Kidney epithelial cell (primary cell): Measurements from ENCODE around the gene CGREF1. TPM values are rescaled to one million over a fixed set of nuclear protein-coding genes. Genes with fewer than 3 reads are reported as not detected.
A peak's percentile ranks its signal among the peaks of the same experiment; 100 is the strongest.

Source experiments
- DNase-seq: peaks from one replicate; pipeline ENCODE4 v3.0.0-alpha.2; 2010; ENCODE audit warnings: low read depth
- H3K27me3 ChIP-seq: 2 replicates; pipeline ENCODE4 v1.6.0; 2011; ENCODE audit warnings: low read length; ENCODE audit not compliant: control insufficient read depth, insufficient read depth
- H3K36me3 ChIP-seq: 2 replicates; pipeline ENCODE4 v1.5.1; 2011; ENCODE audit warnings: low read length; ENCODE audit not compliant: control insufficient read depth, insufficient read depth
- H3K4me3 ChIP-seq: 2 replicates; pipeline ENCODE4 v1.5.1; 2011; ENCODE audit warnings: low read depth, mild to moderate bottlenecking, control low read depth, low read length
- total RNA-seq: library from RNA; depleted of rRNA; stranded (reverse); fragments of >200 nt; gene quantifications from 2 replicates; pipeline ENCODE4 v1.2.3, GENCODE V29; 2015
- TF ChIP-seq, protein P1 (sequence below): IDR thresholded peaks from 2 replicates; pipeline ENCODE4 v1.5.1; 2011; ENCODE audit warnings: mild to moderate bottlenecking, moderate library complexity, low read length, control low read depth, inconsistent platforms; ENCODE audit not compliant: insufficient read depth, poor library complexity, severe bottlenecking

Gene CGREF1
- total RNA-seq, 1 donor from 2014 or later: 1.8 TPM

DNA sequence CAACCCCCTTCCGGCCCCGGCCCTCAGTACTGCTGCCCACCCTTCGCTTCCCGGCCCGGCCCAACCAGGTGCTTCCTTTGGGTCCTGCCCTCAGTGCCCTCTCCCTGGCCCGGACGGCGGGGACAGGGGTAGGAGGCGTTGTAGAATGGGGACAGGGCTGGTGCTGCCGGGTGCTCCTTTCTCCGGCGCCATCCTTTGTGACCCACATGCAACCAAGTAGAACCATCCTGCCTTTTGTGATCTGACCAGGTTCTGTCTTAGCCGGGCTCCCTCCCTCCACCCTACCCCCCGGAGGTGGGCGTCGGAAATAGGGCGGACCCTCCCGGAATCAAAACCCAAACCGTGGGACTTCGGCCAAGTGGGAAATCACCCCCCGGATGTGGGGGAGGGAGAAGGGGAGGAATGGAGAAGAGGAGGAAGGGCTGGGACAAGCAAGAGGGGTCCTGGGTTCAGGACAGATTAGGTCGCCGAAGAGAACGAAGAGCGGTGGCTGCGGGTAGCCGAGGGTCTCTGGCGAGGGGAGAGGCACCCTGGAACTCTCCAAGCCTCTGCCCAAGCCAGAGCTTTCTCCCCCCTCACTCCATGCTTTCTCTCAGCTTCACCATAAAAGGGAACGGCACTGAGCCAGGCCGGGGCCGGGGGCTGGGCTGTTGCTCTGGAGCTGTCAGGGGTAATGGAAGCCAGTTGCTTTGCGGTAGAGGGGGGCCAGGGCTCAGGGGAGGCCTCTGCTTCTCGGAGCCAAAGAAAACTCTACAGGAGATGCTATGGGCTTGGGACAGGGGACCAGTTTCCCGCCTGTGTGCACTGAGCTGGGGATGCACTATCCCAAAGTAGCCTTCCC lies 46.7 kb downstream of the CGREF1 start:
- TF ChIP-seq, protein P1, sequence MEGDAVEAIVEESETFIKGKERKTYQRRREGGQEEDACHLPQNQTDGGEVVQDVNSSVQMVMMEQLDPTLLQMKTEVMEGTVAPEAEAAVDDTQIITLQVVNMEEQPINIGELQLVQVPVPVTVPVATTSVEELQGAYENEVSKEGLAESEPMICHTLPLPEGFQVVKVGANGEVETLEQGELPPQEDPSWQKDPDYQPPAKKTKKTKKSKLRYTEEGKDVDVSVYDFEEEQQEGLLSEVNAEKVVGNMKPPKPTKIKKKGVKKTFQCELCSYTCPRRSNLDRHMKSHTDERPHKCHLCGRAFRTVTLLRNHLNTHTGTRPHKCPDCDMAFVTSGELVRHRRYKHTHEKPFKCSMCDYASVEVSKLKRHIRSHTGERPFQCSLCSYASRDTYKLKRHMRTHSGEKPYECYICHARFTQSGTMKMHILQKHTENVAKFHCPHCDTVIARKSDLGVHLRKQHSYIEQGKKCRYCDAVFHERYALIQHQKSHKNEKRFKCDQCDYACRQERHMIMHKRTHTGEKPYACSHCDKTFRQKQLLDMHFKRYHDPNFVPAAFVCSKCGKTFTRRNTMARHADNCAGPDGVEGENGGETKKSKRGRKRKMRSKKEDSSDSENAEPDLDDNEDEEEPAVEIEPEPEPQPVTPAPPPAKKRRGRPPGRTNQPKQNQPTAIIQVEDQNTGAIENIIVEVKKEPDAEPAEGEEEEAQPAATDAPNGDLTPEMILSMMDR: no peak
- H3K27me3 ChIP-seq: no peaks in the 10 kb centered on the region
- no peaks in the 10 kb centered on the region for H3K36me3 ChIP-seq
- DNase-seq: no peak
- H3K4me3 ChIP-seq: peak overlapping the region; percentile 95

DNA sequence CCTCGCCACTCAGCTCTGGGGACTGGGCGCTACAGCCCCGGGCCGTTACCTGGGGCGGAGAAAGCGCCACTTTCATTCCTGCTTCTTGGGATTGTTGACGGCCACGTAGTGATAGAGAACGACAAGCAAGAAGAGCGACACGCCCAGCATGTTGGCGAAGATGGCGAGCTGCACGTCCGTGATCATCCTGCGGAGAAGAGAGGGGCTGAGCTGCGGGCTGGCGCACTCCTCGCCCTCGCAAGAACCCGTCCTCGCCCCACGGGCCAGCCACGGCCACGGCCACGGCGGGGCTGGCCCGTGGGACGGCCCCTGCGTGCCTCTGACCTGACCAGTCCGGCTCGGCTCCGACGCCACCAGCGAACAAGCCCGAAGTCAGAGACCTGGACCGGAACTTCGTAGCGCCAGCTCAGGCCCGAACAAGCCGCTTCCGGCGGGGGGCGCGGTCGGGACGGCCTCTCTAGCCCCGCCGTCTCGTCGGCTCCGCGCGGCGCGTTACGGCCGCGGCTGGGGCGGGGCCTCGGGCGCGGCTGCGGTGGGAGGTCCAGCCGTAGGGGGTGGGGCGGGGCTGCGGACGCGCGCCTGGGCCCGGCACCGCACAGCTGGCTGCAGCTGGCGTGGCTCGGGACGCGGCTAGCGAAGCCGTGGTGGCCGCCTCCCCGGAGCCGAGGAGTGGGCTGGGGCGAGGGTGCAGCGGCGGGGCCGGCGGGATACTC lies 47.5 kb downstream of the CGREF1 start, which contains the start of gene OST4:
TSS of gene OST4 (minus strand) at position 378 of the 713 bp plus-strand sequence.
- peak; percentile 61 for DNase-seq
- TF ChIP-seq, protein P1: peak; percentile 3
- Histone ChIP-seq H3K4me3 (peak within 1 kb of the TSS; percentile 95), H3K27me3 (no peaks in the 10 kb centered on the region), H3K36me3 (no peaks in the 10 kb centered on the region)

DNA sequence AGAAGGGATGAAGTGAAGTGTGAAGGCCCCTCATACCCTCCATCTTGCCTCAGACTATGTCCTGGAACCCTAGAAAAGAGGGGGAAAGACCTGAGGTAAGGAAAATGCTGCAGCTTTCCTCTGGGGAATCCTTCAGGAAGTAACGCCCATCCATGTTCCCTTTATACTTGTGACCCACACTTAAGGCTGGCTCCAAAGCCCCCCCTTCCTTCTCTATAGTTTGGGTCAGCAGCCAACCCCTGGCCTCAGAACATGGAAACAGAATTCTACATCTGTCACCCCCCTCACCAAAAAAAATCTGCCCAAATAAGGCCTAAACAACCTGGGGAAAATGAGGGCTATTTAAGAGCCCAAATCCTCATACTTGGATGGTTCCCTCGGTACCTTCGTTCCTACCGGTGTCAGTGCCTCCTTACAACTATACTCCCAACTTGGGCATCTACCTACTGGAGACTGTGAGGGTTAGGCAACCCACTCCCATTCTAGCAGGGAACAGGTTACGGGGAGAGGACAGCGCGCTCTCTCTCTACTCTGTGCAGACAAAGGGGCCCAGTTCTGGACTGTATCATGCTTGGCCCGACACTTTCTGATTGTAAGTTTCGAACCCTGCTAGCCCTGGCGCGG lies 48.2 kb downstream of the CGREF1 start:
- Histone ChIP-seq H3K27me3 (no peaks in the 10 kb centered on the region), H3K36me3 (no peaks in the 10 kb centered on the region), H3K4me3 (peak overlapping the region; percentile 95)
- TF ChIP-seq, protein P1: no peak
- no peak for DNase-seq

DNA sequence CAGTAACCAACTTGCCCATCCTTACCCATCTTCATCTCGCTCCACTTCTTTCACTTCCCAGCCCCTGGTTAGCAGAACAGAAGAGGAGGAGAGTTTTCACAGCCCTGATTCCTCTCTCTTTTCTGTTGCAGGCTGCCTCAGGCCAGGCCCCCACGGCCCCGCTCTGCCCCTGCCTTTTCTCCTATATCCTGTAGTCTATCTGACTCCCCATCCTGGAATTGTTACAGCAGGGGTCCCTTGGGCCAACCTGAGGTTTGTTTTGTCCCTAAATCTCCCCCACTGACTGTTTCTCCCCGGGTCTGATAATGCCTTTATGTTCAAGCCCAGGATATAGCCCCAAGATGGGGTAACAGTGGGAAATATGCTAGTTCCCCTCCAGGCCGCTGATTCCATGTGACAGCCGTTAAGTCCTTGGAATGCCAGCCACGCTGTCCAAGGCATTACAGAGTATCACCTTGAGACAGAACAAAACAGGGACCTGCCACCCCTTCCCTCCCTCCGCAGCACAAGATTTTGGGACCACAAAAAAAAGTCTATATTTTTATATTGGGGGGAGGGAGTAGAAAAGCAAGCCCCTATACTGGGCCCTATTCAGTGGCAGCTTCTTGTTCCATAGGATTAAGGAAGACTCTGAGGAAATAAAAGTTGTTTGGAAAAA lies 48.8 kb downstream of the CGREF1 start:
- TF ChIP-seq, protein P1: no peak
- DNase-seq: no peak
- no peaks in the 10 kb centered on the region for H3K36me3 ChIP-seq
- H3K27me3 ChIP-seq: no peaks in the 10 kb centered on the region
- H3K4me3 ChIP-seq: peak overlapping the region; percentile 95

DNA sequence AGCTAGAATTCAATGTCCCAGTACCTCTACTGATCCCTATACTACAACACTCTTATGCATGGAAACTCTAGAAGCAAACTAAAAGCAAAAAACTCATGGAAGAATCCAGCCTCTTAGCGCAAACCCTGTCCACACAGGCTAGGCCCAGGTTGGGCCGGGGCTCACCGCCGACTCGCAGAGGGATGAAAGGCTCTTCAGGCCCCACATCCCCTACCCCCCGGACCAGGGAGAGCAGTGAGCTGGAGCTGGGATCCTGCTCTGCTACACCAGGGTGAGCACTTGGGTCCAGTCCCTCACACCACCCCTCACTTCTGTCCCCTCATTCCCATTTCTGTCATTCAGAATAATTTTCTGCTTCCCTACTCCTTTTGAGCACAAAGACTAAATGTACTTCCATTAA lies 49.5 kb downstream of the CGREF1 start:
- Histone ChIP-seq H3K4me3 (no peak overlapping the region), H3K27me3 (no peaks in the 10 kb centered on the region), H3K36me3 (no peaks in the 10 kb centered on the region)
- TF ChIP-seq, protein P1: no peak
- no peak for DNase-seq
